GM19372 (cell line): ENCODE data around the gene PALMD.

Source experiments
- ATAC-seq: cut with Tn5 transposase; IDR thresholded peaks from one replicate; pipeline ENCODE4 v1.9.1; 2021; ENCODE audit warnings: mild to moderate bottlenecking, low read depth, moderate library complexity; ENCODE audit not compliant: unreplicated experiment

The PALMD gene, protein sequence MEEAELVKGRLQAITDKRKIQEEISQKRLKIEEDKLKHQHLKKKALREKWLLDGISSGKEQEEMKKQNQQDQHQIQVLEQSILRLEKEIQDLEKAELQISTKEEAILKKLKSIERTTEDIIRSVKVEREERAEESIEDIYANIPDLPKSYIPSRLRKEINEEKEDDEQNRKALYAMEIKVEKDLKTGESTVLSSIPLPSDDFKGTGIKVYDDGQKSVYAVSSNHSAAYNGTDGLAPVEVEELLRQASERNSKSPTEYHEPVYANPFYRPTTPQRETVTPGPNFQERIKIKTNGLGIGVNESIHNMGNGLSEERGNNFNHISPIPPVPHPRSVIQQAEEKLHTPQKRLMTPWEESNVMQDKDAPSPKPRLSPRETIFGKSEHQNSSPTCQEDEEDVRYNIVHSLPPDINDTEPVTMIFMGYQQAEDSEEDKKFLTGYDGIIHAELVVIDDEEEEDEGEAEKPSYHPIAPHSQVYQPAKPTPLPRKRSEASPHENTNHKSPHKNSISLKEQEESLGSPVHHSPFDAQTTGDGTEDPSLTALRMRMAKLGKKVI

DNA sequence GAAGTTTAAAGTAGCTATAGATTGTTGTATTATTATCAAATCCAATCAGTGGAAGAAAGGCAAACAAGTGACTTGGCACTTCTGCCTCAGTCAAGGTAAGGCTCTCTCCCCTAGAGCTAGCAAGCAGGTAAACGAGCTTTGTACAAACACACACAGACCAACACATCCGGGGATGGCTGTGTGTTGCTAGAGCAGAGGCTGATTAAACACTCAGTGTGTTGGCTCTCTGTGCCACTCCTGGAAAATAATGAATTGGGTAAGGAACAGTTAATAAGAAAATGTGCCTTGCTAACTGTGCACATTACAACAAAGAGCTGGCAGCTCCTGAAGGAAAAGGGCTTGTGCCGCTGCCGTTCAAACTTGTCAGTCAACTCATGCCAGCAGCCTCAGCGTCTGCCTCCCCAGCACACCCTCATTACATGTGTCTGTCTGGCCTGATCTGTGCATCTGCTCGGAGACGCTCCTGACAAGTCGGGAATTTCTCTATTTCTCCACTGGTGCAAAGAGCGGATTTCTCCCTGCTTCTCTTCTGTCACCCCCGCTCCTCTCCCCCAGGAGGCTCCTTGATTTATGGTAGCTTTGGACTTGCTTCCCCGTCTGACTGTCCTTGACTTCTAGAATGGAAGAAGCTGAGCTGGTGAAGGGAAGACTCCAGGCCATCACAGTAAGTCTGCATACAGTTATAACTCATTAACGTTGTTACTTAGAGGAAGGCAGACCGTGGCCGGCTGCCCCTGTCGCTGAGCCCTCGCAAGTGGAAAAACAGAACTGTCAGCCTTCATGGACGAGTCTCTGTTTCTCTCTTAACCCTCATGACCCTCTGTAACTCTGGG is at the start of gene PALMD:
TSS of gene PALMD (plus strand) at position 415 of the 833 bp plus-strand sequence. CDS start at position 620, 205 bp downstream.
- no peak for ATAC-seq

DNA sequence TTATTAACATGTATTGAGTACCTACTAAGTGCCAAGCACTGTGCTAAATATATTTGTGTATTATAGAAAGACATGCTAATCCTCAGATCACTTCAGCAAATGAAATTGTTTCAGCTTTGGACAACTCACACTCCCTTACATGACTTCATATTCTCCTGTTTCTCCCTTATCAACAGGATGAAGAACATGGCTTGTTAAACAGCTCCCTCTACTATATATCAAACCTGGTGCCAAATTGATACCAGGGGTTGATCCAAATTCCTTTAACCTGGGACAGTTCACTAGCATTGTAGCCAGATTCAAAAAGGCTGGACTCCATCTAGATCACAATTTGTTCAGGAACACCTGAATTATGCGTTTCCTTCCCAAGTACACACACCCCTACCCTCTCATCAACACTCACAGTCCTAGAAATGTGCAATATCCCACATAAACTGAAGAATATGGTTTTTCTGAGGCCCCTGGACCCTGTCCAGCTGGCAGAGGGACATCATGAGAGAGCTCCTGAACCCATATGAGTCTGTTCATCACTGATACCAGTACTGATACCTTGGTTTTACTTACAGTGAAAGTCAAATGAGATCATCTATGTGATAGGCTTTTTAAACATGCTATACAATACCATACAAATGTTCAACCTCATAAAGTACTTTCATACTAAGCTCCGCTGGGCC is 47.0 kb upstream of the PALMD start:
- ATAC-seq, result no peak

DNA sequence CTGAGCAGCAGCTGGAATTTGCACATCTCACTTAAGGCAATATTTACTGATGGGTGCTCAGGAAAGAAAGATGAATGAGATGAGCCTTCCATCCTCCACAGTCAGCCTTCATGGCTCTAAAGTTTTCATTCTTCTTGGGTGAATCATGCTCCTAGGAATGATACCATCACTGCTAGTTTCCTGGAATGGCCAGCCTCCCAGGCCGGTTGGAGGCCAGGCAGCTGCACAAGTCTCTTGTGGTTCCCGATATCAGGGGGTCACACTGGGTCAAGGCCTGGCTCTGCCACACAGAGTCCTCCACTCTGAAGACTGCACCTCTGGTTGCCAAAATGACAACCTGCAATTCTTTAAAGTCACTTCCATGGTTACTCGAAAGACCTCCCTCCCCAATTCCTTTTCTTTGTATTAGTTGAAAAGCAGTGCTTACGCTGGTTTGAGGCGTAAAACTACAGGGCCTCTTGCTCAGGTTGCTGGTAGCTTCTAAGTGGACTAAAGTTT is 46.2 kb upstream of the PALMD start:
- ATAC-seq, result no peak

DNA sequence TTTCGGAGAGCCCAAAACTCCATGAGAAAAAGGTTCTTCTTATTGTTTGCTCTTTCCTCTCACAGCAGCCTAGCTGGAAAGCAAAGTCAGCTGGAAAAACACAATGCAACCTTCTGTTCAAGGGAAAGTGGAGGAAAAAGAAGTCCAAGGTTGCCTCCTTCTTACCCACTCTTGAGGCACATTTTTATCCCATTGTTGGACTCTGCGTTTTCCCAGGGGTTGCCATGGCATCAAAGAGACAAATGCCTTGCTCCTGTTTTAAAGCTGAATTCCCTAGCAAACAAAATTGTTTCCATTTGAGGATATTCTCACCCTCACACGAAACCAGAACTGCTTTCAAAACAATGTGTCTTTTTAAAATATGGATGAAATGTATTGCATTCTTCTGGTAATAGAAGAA is 45.1 kb upstream of the PALMD start:
- ATAC-seq, result no peak

DNA sequence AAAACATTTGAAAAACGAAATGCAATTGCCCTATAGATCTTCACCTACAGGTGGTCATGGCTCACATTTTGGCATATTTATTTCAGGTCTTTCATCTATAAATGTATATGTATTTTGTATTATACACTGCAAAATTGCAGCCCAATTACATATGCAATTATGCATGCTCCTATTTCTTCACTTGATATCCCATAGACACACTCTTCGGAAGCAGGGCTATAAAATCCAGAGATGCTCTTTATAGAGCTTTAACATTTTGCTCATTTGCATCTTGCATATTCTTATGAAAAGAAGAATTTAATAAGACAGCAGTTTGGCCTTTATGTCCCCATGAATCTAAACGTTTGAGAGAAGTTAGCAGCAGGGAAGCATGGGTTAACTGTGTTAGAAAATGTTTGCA is 44.7 kb upstream of the PALMD start:
- no peak for ATAC-seq

DNA sequence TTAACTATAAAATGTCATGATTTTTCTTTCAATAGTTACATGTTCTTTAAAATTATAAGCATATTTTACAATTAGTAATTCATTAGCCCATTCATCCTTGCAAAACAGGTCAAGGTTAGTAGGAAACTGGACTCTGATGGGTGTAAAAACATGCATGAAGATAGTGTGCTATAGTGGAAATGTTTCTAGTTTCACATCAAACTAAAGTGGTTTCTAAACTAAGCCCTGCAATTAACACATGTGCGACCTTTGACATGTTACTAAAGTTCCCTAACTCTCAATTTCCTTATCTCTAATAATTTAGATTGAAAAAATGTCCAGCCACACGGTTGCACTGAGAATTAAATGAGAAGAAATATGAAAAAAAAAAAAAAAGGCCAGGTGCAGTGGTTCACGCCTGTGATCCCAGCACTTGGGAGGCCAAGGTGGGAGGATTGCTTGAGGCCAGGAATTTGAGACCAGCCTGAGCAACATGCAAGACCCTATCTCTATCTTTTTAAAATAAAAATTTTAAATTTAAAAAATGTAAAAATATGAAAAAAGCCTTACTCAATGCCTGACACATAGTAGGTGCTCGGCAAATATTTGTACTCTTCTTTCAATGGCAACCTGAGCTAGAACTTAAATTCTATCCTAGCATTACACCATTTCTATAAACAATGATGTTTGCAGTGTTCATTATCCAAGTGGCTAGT is 44.1 kb upstream of the PALMD start:
- ATAC-seq, result no peak

DNA sequence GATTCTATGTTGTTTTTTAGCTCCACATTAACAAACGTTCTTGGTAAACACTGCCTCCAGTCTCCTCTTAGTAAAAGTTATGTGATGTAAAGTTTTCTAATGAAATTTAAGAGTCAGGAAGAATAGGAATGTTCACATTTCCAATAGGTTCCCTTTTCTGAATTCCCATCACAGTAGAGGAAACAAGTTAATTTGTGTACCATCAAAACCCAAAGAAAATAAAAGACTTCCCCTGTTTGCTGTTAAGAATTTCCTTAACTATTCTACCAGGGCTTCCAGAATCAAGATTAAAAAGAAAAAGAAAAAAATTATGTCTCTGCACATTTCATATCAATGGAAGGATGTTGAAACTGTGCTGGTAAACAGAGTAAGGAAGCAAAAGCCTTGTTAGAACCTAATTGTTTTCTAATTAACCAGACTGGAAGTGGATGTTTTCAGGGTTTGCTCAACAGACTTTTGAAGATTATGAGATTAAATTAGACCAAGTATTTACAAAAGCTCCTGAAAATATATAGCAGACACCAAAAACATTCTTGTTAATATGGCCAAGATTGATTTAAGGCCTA is 43.4 kb upstream of the PALMD start:
- no peak for ATAC-seq

DNA sequence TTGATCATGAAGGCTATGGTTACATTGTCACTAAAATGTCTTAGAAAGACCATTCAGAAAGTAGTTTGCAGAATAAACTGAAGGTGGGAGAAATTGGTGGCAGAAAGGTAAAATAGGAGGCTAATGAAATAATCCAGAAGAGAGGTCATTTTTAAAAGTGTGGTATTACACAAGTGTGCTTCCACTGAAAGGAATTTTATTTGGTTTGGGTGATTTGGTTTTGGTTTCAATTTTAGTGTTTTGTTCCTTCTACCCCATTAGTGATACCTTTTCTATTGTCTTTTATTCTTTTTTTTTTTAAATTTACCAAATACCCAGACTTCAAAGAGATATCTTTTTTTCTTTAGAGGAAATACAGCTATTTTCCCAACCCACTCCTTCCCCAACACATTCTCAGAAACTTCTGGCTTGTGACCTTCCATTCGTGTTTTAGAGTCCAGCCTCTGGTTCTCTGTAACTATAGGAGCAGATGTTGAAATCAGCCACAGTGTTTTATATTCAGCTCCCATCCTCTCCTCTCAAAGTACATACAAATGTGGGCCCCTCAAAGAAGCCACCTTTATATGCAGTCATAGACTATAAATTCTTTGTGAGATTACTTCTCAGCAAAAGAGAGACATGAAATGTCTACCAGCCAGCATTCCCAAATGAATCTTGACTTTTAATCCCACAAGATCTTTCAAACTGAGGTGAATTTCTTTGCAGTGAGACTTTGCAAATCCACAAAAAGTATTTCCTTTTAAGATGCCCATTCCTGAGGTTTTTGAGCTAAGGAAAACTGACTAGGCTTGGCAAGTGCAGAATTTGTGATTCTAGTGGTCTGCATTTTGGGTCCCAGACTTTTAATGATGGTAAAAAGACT is 42.0 kb upstream of the PALMD start:
- no peak for ATAC-seq

DNA sequence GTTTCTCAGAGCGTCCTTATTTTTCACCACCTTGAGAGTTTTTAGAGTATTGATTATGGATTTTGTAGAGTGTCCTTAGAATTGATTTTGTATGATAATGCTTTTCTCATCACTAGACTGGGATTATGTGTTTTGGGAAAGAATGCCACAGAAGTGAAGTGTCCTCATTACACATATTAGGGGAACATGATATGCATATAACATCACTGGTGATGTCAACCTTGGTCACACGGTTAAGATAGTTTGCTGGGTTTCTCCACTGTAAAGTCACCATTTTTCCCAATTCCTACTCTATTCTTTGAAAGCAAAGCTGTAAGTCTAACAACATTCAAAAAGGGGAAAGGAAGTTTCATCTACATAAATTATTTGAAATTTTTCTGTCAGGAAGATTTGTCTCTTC is 39.6 kb upstream of the PALMD start:
- no peak for ATAC-seq

DNA sequence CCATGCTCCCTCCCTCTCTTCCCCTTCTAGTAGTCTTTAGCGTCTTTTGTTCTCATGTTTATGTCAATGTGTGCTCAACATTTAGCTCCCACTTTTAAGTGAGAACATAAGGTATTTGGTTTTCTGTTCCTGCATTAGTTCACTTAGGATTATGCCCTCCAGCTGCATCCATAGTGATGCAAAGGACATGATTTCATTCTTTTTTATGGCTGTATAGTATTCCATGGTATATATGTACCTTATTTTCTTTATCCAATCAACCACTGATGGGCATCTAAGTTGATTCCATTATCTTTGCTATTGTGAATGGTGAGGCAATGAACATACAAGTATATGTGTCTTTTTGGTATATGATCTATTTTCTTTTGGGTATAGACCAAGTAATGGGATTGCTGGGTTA is 38.3 kb upstream of the PALMD start:
- ATAC-seq, result no peak

DNA sequence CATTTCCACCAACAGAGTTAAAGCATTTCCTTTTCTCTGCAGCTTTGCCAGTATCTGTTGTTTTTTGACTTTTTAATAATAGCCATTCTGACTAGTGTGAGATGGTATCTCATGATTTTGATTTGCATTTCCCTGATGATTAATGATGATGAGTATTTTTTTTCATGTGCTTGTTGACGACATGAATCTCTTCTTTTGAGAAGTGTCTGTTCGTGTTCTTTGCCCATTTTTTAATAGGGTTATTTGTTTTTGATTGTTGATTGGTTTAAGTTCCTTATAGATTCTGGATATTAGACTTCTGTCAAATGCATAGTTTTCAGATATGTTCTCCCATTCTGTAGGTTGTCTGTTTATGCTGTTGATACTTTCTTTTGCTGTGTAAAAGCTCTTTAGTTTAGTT is 37.9 kb upstream of the PALMD start:
- ATAC-seq, result no peak

DNA sequence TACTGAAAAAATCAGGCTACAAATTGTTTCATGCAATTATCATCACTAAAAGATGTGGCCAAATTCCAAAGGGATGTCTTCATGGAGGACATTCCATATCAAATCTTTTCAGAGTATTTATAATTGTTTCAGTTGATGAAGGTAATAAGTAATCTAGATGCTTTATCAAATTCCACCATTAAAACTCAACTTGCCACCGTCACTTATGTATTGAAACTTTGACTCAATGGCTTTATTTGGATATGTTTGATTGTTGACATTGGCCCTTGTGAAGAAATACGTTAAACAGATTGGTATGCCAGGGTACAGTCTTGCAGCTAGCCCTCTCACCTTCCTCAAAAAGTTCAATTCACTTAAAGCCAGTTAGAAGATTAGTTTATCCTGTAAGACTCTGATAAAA is 32.2 kb upstream of the PALMD start:
- ATAC-seq, result no peak

DNA sequence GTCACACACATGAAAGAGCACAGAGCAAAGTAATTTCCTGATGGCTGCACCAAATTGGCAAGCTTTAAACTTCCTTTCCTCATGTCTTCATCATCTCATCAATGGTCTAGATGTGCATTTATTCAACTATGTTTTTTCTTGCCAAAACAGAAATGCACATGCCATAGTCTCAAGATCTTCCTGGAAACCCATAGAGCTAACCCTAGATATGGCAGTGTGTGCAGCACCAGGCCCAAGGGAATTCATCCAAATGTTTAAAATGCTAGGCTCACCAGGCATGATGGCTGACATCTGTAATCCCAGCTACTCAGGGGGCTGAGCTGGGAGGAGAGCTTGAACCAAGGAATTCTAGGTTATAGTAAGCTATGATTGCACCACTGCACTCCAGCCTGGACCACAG is 31.2 kb upstream of the PALMD start:
- ATAC-seq, result no peak

DNA sequence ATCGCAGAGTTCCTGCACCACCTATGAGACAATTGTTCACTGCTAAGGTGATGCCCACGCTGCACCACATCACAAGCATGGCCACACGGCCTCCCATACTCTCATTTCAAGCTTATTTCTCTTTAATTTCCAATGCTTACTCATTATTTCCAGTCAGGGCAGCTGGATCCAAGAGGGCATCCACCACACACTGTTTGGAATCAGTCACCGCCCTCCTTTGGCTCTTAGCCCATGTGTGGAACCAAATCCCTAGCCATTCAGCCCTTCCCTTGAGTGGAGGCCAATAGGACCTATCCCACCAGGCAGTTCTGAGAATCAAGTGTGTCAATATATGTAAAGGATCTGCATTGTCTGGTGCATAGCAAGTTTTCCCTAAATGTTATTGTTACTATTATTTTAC is 26.3 kb upstream of the PALMD start:
- no peak for ATAC-seq

DNA sequence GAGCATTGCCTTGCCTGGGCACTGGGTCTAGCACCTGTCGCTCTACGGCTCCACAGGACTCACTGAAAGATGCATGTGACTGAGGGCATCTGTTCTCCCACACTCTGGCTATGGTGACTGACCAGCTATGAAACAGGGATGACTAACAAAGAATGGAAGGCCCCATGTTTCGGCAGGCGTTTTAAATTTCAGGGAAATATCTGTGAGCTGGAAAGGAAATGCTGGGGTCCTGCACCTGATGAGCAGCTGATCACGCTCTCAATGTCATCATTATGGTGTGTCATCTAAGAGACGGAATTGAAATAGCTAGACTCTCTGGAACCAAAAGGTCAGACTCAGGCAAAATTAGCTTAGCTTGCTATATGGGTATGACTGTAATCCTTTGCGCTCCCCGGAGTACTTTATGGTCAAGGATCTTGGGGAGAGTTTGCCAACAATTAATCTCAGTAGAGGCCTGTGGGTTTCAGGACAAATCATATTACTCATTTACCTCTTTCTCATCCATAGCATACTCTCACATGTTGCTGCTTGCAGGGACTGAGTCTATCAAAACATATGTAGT is 24.5 kb upstream of the PALMD start:
- ATAC-seq, result no peak

DNA sequence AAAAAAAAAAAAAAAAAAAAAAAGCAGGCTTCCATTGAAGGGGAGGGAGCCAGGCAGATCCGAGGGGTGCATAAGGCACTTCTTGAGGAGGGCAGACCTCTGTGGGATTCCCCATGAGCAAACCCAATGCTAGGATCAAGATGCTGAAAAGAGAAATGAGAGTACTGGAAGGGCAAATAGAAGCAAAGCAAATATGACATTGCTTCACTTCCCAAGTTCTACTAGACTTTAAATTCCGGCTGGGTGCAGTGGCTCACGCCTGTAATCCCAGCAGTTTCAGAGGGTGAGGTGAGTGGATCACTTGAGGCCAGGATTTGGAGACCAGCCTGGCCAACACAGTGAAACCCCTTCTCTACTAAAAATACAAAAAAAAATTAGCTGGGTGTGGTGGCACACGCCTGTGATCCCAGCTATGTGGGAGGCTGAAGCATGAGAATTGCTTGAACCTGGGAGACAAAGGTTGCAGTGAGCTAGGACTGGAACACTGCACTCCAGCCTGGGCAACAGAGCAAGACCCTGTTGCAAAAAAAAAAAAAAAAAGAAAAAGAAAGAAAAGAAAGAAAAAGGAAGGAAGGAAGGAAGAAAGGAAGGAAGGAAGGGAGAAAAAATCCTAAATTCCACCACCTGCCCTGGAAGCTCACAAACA is 23.1 kb upstream of the PALMD start:
- ATAC-seq, result no peak

DNA sequence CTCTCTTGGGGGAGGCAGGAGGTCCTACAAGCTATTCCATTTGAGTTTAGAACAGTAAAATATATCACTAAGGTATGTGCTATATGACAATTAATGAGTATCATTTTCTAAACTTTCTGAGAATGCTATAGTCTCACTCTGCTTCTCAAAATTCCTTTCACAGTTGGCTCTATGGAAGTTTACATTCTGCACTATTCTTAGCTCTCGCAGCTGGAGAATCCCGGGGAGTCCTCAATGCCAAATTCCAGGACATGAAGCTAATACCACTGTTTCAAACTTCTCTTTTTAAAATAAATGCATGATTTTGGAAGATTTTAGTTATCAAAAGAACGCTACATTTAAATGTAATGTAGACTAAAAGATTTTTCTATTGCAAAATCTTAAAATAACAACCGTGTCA is 22.4 kb upstream of the PALMD start:
- ATAC-seq, result no peak

DNA sequence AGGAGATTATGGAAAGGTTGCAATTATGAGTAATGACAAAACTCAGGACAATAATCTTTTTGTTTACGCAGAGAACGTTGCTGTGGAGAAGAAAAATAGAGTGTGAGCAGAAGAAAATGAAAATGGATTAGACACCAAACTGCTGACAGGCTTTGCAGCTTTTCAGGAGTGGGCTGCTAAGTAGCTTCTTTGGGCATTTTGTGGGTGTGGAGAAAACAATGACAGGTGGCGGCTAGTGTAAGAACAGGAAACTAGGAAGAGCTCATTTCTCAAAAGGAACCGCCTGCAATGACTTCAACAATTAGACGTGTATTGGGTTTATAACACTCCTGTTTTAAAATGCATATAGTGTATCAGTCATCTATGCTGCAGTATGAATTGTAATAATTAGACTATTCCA is 18.3 kb upstream of the PALMD start:
- ATAC-seq, result no peak
